ENCODE measurements around the gene CCDC185.
A peak's percentile ranks its signal among the peaks of the same experiment; 100 is the strongest.

The CCDC185 gene

DNA sequence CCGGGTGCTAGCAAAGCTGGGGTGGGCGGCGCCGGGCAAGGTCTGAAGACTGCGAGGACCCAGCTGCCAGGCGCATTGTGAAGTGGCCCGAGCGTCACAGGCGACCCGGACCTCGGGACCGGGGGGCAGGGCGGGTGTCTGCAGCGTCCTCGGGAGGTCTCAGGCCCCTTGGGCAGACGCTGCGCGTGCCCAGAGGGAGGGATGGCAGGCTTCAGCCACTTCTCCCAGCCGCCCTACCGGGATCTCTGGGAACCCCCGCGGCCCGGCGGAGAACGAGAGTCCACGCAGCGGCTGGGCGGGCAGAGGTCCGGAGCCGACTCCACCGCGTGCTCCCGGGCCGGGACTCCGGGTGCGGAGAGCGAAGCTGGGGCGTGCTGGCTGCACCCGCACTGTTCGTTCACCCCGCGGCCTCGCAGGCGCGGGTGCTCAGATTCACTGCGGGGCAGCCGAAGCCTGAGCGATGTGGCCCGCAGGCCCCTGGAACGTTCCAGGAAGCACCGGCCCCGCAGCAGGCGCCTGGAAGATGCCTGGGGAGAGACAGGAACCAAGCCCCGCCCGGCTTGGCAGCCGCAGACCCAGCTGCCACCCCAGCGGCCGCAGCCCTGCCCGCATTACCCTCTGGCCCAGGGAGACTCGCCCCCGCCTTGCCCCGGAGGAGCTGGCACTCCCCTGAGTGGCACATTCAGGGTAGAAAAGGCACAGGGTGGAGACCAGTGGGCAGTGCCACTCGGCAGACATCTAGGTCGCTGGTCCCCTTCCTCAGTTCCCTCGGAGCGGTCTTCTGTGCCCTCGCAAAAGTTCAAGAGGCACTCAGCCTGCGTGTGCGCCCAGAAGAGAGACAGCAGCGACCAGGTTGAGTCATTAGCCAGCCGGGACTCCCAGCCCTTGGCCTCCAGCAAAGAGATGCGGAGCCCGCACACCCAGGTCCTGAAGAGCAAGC, at the start of gene CCDC185:
Gene CCDC185 (plus strand): TSS at position 141 of the 940 bp plus-strand sequence. CDS start 61 bp downstream, at position 202.
- peak; percentile 46 for DNase-seq

DNA sequence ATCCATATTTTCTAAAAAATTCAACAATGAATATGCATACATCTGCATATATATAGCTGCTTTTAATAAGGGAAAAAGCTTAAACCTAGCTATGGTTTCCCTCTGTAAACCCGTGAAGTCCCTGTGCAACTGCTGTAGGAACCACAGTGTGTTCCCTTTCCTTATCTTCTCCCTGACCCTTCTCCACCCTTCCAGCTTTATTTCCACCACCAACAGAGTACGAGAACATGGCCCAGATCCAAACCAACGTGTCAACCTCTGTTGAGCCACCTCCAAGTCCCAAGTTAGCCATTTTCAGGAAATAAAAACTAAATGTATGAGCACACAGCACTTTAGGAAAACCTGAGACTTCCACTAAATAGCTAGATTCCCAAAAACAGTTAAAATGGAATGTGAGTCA, 49.5 kb upstream of the CCDC185 start:
- no peak for DNase-seq

DNA sequence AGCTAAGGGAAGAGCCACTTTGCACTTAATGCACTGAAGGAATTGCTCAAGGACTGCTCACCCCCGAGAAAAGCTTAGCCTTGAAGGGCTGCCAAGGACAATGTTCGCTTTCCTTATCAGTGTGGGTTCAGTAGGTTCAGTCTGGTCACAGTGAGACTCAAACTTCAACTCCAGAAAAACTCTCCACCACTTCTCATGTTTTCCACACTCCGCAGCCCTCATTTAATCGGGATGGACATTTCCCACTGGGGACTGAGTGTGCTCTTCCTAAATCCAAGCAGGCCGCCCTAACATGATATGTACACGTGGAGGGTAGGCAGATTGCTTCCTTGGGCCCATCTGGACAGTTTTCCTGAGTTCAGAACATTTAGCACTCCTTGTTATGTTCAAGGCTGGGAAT, 48.7 kb upstream of the CCDC185 start:
- no peak for DNase-seq

DNA sequence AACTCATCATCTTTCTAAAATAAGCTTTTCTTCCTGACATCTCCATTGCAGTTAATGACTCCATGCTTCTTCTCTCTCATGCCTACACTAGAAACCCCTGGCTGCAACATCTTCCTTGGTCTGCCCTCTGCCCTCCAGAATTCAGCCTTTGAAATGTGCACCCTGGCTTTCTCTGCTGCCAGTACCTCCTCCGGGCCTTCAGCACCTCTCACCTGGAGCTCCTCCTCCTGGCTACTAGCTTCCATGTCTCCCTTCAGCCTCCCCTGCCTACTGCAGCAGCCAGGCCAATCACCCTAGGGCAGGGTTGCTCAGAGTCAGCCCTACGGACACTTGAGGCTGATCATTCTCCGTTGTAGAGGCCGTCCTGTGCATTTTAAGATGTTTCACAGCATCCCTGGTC, 47.5 kb upstream of the CCDC185 start:
- DNase-seq, result no peak

DNA sequence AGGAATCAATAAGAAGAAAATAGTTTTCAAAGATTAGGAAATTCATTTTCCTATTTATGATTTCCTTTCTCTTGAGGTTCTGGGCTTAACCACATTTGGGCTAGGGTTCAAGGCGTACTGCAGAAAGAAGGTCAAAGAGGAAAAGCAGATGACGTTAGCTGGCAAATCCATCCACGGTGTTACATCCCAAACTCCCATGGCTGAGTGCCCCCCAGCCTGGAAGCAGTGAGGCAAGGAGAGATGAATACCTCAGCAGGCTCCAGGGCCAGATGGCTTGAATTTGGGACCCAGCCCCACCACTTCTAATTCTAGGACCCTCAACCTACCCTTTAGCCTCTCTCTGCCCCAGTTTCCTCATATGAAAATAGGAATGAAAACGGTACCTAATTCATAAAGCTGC, 46.9 kb upstream of the CCDC185 start:
- DNase-seq, result no peak

DNA sequence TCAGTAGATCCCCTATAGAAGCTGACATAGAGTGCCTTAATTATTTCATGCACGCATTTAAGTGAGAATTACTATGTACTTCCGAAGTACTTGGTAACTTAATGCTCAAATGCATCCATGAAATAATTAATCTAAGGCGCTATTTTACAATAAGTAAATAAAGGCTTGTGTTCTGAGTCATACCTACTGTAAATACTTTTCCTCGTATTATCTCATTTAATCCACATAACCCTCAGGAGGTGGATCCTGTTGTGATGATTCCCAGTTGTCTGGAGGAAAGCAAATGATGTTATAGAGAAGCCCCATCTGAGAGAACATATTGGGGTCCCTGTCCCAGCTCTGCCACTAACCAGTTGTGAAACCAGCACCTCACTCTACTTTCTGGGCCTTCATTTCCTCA, 45.6 kb upstream of the CCDC185 start:
- DNase-seq, result no peak

DNA sequence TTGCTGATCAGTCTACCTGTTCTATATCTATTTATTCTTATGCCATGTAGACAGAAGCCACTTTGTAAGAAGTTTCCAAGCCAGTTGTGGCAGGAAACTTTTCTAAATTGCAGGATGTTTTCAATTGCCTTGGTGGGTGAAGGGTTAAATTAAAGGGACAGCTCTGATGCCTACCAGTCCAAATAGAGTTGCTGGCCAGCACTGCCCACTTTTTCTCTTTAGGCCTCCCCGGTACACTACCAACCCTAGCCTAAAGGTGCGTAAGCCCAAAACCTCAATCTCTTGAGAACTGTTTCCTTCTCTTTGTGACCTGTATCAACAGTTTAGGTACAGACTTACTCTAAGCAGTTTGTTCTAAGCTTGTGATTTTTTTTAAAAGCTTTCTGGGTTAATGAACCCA, 44.8 kb upstream of the CCDC185 start:
- no peak for DNase-seq

DNA sequence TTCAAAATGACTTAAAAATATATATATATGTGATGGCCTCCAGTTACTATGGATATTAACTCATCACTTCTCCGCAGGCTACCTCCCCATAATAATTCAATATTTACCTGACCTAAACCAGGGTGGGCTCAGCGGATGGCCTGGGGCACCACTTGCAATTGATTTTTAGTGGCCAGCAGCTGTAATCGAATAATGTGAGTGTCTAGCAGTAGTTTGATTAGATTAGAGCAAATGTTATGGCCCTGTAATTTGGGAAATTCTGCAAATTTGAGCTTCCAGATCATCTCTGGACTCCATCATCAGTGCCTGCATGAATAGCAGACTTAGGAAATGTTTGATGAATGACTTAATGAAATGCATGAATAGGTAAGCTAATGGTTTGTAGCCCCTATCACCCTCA, 44.0 kb upstream of the CCDC185 start:
- no peak for DNase-seq

DNA sequence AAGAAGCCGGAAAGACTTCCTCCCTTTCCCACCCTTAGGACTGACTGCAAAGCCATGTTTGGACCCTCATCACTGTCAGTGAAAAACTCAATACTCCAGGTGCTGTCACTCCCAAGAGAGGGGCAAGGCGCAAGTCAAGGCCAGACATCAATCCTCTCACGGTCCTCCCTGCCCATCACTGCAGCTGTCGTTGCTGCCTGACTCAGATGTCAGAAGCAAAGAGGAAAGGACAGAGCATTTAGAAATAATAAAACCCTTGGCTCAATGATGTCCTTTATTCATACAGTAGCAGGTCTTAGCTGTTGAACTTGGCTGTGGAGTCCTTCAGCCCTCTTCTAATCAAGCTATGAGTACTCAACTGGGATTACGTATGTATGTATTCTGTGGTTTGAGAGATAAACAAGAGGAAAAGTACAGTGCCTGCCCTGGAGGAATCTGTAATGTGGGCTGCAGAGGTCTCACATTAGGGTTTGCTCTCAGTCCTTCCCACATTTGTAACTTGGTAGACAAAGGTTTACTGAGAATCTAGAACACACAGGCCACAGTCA, 42.8 kb upstream of the CCDC185 start:
- no peak for DNase-seq

DNA sequence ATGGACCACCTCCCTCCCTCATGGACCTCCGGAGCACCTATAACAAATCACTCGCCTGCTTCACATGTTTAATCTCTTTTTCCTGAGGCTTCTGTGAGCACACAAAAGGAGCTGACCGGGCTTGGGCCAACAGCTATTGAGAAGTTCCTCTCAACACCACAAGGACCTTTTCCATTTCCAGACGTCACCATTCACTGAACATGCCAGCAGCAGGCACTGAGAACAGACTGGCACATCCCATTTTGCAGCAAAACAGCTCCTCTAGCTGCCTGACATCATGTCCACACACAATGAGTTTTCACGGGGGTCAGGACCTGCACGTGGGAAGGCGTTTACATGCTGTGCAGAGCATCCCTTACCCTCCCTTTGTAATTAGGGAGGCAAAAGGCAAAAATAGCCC, 40.3 kb upstream of the CCDC185 start:
- DNase-seq, result no peak

DNA sequence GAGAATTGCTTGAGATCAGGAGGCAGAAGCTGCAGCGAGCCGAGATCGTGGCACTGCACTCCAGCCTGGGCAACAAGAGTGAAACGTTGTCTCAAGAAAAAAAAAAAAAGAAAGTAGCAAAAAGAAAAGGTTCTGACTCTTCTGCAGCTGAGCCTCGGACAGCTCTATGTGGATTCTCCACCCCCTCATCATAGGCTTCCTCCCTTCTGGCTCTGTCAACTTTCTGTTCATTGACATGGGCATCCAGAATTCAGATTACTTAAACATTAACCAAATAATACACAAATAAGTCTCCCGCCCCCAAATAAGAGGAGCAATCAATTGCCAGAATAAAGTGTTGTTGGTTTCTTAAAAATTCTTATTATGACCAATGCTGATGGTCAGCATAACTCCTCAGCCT, 39.3 kb upstream of the CCDC185 start:
- DNase-seq, result no peak

DNA sequence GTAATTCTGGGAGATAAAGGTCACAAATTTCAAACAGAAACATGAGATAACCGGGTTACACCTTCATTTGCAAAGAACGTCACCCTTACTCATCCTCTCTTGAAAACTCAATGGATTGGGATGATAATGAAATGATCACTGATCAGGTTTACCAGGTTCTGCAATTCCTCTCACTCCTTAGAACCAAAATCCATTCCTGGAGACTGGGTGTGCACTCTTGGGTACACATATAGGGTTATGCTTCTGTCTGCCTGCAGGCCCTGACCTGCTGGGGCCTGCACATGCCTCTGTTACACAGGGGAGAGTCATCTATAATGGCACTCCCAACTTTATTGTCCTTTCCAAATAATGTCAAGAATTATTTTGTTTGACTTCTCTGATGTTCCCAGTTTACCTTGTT, 37.5 kb upstream of the CCDC185 start:
- DNase-seq, result no peak

DNA sequence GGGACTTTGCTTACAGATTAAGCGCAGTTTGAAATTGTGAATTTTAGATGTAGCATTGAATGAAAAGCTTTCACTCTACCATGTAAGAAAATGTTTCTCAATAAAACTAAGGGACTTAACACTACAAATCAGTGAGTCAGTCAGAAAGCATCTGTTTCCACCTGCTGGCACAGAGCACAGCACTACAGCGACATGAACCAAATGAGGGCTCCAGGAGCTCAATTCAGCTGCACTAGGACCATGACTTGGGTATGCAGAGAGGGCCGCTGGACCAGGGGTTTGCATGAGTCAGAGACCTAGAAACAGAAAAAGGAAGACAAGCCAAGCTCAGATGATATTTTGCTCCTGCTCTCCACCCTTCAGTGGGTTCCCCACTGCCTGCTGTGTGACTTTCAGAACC, 34.4 kb upstream of the CCDC185 start:
- no peak for DNase-seq

DNA sequence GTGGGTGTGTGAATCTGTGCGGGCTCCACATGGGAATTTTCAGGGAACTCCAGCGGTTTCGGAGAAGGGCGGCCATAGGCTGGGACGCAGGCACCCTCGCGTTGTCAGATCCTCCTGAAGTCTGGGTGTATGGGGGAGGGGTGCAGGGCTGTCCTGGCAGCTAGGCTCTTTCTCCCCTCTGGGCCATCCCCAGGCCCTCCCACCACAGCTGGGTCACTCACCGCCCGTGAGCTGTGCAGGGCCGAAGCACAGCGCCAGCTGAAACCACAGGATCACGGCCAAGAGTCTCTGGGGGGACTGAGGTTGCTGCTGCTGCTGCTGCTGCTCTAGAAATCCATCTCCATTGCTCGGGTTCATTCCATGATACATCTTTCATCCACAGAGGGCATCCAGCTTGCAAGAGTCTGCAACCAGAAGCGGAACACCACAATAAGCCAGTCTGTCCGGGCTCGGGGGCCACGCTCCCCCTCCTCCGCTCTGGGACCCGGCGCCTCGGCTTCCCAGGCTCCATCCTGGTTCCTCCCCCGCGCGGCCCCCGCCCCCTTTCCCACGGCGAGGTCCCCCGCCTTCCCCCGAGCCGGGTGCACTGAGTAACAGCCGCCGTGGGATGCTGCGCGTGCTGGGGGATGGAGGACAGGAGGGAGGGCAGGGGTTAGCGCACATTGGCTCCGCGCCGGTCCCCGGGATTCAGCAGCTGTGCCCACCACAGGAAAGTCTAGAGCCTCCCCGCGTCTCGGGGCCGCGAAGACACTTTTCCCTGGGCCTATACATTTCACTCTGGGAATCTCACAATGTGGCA, 30.0 kb upstream of the CCDC185 start:
- peak; percentile 81 for DNase-seq

DNA sequence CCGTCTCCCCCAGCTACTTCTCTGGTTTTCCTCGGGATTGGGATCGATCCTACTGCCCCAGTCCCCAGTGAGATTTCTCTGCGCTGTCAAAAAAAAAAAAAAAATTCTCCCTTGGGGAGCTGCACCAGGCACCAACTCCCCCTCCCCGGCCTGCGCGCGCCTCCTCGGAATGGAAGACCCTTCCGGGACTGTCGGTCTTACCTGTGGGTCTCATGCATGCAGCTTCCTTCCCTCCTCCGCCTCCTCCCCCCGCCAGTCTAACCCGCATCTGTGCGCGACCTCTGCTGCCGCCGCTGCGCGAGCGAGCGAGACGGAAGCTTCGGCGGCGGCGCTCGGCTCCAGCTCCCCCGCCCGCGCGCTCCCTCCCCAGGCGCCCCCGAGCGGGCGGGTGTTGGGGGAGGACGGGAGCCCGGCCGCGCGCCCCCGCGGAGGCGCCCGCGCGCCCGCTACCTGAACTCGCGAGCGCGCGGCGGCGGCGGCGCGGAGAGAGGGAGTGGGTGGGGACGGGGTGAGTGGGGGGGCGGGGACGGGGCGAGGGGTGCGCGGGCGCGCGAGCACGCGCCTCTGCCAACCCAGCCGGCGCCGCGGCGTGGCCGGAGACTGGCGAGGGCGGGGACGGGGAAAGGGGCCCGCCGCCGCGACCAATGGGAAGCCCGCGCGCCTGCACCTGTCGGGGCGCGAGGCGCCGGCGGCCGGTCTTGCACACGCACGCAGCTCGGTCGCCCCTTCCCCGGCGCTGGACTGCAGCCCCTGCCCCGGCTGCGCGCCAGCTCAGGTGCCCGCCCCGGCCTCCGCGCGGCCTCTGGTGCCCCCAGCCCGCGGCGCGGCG, 29.1 kb upstream of the CCDC185 start, which contains the start of gene SUSD4:
Gene SUSD4 (minus strand): TSS at position 321 of the 829 bp plus-strand sequence. CDS start 751 bp downstream, outside the sequence.
- DNase-seq, result peak; percentile 84

DNA sequence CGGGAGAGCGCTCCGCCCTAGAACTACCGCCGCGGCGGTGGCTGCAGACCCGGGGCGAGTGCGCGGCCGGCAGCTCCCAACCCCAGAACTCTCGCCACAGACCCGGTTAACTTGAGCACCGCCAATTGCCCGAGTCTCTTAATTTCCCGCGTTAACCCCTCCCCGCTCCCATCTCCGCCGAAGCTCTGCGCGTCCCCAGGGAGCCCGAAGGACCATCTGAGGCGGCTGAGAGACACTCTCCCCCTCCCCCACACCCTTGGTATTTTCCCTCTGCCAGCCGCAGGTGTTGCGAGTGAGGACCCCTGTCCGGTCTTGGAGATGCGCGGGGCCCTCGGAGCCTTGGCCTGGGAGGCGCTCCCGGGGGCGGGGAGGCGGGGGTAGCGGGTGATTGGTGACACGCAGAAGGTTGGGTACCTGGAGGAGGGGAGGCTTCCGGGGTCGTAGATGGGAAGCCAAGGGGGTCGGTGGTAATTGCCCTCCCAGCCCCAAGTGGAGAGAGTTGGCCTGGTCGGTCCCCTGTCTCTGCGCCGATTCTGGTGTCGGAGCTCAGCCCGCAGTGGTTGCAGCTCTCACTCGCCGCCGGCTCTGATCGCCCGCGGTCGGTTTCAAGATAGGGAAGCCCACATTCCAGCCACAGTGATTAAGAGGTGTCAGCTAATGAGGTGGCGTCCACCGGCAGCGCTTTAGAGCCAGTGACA, 28.4 kb upstream of the CCDC185 start:
- peak; percentile 72 for DNase-seq

DNA sequence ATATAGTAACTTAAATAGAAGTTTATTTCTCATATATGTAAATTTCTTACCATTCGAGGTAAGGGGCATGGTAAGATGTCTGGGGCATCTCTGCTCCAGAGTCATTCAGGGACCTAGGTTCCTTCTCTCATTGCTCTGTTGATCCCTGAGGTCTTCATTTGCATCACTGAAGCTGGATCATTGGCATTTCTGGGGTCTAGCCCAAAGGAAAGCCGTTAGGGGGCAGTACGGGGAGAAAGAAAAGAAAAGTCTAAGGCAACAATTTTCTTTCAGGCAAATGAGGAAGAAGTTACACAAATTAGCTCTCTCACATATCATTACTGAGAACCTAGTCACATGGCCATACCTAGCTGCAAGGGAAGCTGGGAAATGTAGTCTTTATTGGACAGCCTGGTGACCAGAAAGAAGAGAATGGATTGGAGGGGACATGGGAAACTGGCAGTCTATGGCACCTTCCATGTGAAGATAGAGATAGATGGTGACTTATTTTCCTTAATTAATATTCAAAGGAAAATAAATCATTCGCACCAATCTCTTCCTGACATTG, 19.1 kb upstream of the CCDC185 start:
- no peak for DNase-seq

DNA sequence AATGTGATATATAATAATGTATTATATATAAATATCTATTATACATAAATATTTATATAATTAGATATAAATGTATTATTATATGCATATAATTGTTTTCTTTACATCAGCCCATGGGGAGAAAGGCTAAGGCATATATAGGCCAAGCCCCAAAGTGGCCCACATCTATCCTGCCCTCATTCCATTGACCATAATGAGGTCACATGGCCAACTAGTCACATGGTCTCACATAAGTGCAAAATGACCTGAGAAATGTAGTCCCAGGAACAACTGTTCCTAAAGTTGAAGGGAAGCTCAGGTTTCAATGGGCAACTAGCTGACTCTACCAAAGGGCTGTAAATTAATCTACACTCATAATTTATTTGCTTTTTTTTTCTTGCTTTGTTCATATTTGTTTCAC, 14.5 kb upstream of the CCDC185 start:
- DNase-seq, result no peak

DNA sequence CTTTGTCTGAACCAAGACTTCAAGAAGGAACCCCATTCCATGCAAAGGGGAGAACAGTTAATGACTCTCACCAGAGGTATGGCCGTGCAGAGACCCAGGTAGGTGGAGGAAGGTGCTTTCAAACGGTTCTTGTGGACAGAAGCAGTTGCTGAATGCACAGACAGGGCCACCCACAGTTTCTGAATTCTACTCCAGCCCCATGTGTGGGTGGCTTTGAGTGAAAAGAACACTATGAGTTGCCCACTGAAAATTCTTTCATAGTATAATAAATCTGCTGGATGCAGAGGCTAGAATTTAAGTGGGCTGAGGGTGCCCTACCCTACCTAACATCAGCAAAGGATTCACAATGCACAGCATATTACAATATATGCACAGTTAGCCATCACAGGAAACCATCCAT, 7.2 kb upstream of the CCDC185 start:
- DNase-seq, result no peak

DNA sequence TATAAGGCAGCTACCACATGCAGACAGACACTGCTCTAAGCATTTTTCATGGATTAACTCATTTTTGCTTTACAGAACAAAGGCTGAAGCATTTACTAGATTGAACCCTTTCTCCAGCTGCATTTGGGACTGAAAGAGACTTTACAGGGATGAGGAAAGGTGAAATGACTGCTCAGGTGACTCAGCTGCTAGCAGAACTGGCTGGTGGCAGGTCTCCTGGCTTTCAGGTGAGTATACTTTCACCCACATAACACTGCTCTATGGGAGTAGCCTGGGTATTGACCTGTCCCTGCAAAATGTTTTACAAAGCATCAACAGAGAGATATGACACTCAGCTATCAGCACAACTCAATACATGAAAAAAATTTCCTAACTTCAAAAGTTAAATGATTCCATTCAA, 2.6 kb upstream of the CCDC185 start:
- no peak for DNase-seq

DNA sequence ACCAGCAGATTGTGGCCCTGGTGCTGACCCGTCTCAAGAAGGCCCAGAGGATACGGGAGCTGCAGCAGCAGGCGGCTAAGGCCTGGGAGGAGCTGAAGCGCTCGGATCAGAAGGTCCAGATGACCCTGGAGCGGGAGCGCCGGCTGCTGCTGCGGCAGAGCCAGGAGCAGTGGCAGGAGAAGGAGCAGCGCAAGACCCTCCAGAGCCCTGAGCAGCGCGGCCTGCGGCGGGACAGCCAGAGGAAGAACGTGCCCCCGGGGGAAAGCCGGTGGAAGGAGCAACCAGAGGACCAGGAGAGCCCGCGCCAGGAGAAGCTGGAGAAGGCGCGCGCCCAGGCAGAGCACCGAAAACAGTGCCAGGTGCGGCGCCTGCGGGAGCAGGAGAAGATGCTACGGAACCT, 1.0 kb downstream of the CCDC185 start:
- no peak for DNase-seq

DNA sequence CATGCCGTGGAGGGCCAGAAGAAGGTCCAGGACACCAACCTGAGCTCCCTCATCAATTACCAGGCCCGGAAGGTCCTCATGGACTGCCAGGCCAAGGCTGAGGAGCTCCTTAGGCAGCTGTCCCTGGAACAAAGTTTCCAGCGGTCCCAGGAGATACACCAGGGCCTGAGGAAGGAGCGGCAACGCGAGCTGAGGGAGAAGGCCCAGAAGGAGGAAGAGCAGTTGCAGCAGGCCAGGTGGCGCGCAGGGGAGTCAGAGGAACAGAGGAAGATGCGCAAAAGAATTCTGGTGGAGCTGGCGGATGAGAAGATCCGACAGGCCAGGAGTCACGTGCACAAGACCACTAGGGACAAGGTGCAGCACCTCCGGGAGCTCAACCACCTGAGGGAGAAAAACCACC, 1.5 kb downstream of the CCDC185 start:
- DNase-seq, result no peak
